Mucosa of stomach (tissue), 1 donor: ENCODE results near the gene IGSF21.

Experiments
- H3K27me3 ChIP-seq: one replicate; pipeline ENCODE4 v1.7.0; 2013; ENCODE audit warnings: mild to moderate bottlenecking, low read length; ENCODE audit not compliant: control insufficient read depth, insufficient read depth
- H3K36me3 ChIP-seq: one replicate; pipeline ENCODE4 v1.7.0; 2013; ENCODE audit warnings: low read length; ENCODE audit not compliant: control insufficient read depth, insufficient read depth
- H3K4me1 ChIP-seq: one replicate; pipeline ENCODE4 v1.7.0; 2013; ENCODE audit warnings: mild to moderate bottlenecking, low read length; ENCODE audit not compliant: control insufficient read depth, insufficient read depth
- H3K4me3 ChIP-seq: one replicate; pipeline ENCODE4 v1.7.0; 2013; ENCODE audit warnings: low read length
- H3K9ac ChIP-seq: one replicate; pipeline ENCODE4 v1.7.0; 2013; ENCODE audit warnings: mild to moderate bottlenecking, low read length, moderate library complexity
- H3K9me3 ChIP-seq: one replicate; pipeline ENCODE4 v1.7.0; 2013; ENCODE audit warnings: mild to moderate bottlenecking, low read length, moderate library complexity; ENCODE audit not compliant: control insufficient read depth
- donor health status: Pancreatic carcinoma.

Gene IGSF21

GRCh38 chr1:18079941-18080735, 27.5 kb upstream of the IGSF21 start:
- no peaks in the 10 kb centered on the region for H3K27me3 ChIP-seq

GRCh38 chr1:18085387-18086074, 22.1 kb upstream of the IGSF21 start:
- no peaks in the 10 kb centered on the region for H3K27me3 ChIP-seq
- no peaks in the 10 kb centered on the region for H3K4me1 ChIP-seq
- no peaks in the 10 kb centered on the region for H3K36me3 ChIP-seq
- H3K4me3 ChIP-seq = no peak overlapping the region
- no peaks in the 10 kb centered on the region for H3K9me3 ChIP-seq
- no peak overlapping the region for H3K9ac ChIP-seq

More at GRCh38 chr1:18079941-18080735, 27.5 kb upstream of the IGSF21 start:
- no peaks in the 10 kb centered on the region for H3K36me3 ChIP-seq
- no peaks in the 10 kb centered on the region for H3K9me3 ChIP-seq
- no peaks in the 10 kb centered on the region for H3K4me1 ChIP-seq
- H3K4me3 ChIP-seq = no peak overlapping the region
- no peak overlapping the region for H3K9ac ChIP-seq

- no peaks in the 10 kb centered on the region for H3K36me3 ChIP-seq
- peaks cover 3% of the 10 kb centered on the region for H3K27me3 ChIP-seq
- H3K9me3 ChIP-seq = no peaks in the 10 kb centered on the region
- H3K4me1 ChIP-seq = no peaks in the 10 kb centered on the region
- no peak overlapping the region for H3K4me3 ChIP-seq
- no peak overlapping the region for H3K9ac ChIP-seq
Observed at GRCh38 chr1:18088077-18088594, 19.5 kb upstream of the IGSF21 start.

GRCh38 chr1:18089488-18089887, 18.1 kb upstream of the IGSF21 start:
- Histone ChIP-seq H3K27me3 (peaks cover 6% of the 10 kb centered on the region), H3K9me3 (no peaks in the 10 kb centered on the region), H3K4me1 (no peaks in the 10 kb centered on the region), H3K9ac (no peak overlapping the region), H3K36me3 (no peaks in the 10 kb centered on the region), H3K4me3 (no peak overlapping the region)

GRCh38 chr1:18090636-18091035, 17.0 kb upstream of the IGSF21 start:
- H3K4me1 ChIP-seq = no peaks in the 10 kb centered on the region
- no peaks in the 10 kb centered on the region for H3K9me3 ChIP-seq
- H3K4me3 ChIP-seq = no peak overlapping the region
- H3K36me3 ChIP-seq = no peaks in the 10 kb centered on the region
- peaks cover 6% of the 10 kb centered on the region for H3K27me3 ChIP-seq
- H3K9ac ChIP-seq = no peak overlapping the region

- Histone ChIP-seq H3K27me3 (peaks cover 6% of the 10 kb centered on the region), H3K9ac (no peak overlapping the region), H3K4me1 (no peaks in the 10 kb centered on the region), H3K36me3 (no peaks in the 10 kb centered on the region), H3K4me3 (no peak overlapping the region), H3K9me3 (no peaks in the 10 kb centered on the region)
Observed at GRCh38 chr1:18091660-18092446, 15.7 kb upstream of the IGSF21 start.

- H3K36me3 ChIP-seq = no peaks in the 10 kb centered on the region
- no peaks in the 10 kb centered on the region for H3K4me1 ChIP-seq
- peaks cover 10% of the 10 kb centered on the region for H3K27me3 ChIP-seq
Observed at GRCh38 chr1:18093193-18093592, 14.4 kb upstream of the IGSF21 start.

GRCh38 chr1:18093646-18094045, 14.0 kb upstream of the IGSF21 start:
- no peaks in the 10 kb centered on the region for H3K9me3 ChIP-seq
- H3K36me3 ChIP-seq = no peaks in the 10 kb centered on the region
- H3K4me1 ChIP-seq = no peaks in the 10 kb centered on the region
- peaks cover 11% of the 10 kb centered on the region for H3K27me3 ChIP-seq
- H3K9ac ChIP-seq = no peak overlapping the region
- no peak overlapping the region for H3K4me3 ChIP-seq

More at GRCh38 chr1:18093193-18093592, 14.4 kb upstream of the IGSF21 start:
- Histone ChIP-seq H3K4me3 (no peak overlapping the region), H3K9me3 (no peaks in the 10 kb centered on the region), H3K9ac (no peak overlapping the region)

- Histone ChIP-seq H3K27me3 (peaks cover 11% of the 10 kb centered on the region), H3K4me1 (no peaks in the 10 kb centered on the region), H3K9ac (no peak overlapping the region), H3K36me3 (no peaks in the 10 kb centered on the region), H3K9me3 (no peaks in the 10 kb centered on the region), H3K4me3 (no peak overlapping the region)
Observed at GRCh38 chr1:18094096-18094495, 13.5 kb upstream of the IGSF21 start.

- Histone ChIP-seq H3K36me3 (no peaks in the 10 kb centered on the region), H3K4me3 (no peak overlapping the region), H3K9me3 (no peaks in the 10 kb centered on the region), H3K9ac (no peak overlapping the region), H3K27me3 (peaks cover 11% of the 10 kb centered on the region), H3K4me1 (no peaks in the 10 kb centered on the region)
Observed at GRCh38 chr1:18097206-18097605, 10.4 kb upstream of the IGSF21 start.

GRCh38 chr1:18099026-18099425, 8.6 kb upstream of the IGSF21 start:
- H3K4me1 ChIP-seq = no peaks in the 10 kb centered on the region
- no peak overlapping the region for H3K4me3 ChIP-seq
- H3K9me3 ChIP-seq = no peaks in the 10 kb centered on the region
- no peaks in the 10 kb centered on the region for H3K36me3 ChIP-seq
- peaks cover 5% of the 10 kb centered on the region for H3K27me3 ChIP-seq
- no peak overlapping the region for H3K9ac ChIP-seq

GRCh38 chr1:18100060-18100459, 7.5 kb upstream of the IGSF21 start:
- H3K36me3 ChIP-seq = no peaks in the 10 kb centered on the region
- no peak overlapping the region for H3K4me3 ChIP-seq
- H3K9me3 ChIP-seq = no peaks in the 10 kb centered on the region
- H3K27me3 ChIP-seq = peaks cover 8% of the 10 kb centered on the region
- no peak overlapping the region for H3K9ac ChIP-seq
- no peaks in the 10 kb centered on the region for H3K4me1 ChIP-seq
